GM18508 (cell line): Measurements from ENCODE around the gene FGFR3.

ENCODE experiments used
- ATAC-seq: cut with Tn5 transposase; IDR thresholded peaks from one replicate; pipeline ENCODE4 v1.9.1; 2021; ENCODE audit warnings: moderate number of reproducible peaks; ENCODE audit not compliant: insufficient read depth, unreplicated experiment

The FGFR3 gene

DNA sequence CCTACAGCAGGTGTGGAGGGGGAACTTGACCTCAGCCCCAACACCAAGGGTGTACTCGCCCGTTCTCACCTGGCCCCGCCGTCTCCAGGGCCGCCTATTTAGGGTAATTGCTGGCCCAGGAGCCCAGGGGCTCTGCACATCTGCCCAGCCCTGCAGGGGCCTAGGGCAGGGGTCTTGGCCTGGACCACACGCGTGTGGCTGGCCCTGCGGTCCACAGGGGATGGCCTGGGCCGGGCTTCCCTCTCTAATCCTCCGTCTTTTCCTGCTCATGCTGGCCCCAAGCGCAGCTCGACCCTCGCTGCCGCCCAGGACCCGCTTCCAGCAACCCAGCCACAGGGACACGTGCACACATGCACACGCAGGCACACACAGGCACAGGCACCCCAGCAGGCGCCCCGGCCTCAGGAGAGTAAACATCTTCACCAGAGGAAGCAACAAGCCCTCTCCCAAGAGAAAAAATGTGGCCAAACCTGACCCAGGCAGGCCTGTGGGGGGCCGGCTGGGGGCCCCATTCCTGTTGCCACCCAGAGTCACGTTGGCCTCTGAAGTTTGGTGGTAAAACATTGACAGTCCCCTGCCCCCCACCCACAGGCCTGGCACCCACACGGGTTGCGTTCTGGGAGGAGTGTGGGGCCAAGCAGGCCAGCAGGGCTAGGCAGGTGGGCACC, 24.6 kb upstream of the FGFR3 start:
- no peak for ATAC-seq

DNA sequence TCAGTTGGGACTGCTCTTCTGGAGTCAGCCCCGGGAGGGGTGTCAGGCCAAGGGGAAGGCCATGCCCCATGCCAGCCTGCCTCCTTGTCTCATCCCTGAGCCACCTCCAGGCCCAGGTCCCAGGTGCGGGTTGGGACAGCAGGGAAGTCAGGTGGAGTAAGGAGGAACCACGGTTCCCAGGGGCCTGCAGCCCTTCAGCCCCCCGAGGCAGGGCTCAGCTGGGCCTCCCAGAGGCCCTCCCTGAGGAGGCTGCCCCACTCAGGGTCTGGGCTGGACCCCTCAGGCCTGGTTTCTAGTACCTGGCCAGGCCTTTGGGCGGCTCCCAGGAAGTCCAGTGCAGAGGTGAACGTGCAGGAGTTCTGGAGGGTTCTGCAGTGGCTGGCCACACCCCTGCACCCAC, 23.4 kb upstream of the FGFR3 start:
- no peak for ATAC-seq

DNA sequence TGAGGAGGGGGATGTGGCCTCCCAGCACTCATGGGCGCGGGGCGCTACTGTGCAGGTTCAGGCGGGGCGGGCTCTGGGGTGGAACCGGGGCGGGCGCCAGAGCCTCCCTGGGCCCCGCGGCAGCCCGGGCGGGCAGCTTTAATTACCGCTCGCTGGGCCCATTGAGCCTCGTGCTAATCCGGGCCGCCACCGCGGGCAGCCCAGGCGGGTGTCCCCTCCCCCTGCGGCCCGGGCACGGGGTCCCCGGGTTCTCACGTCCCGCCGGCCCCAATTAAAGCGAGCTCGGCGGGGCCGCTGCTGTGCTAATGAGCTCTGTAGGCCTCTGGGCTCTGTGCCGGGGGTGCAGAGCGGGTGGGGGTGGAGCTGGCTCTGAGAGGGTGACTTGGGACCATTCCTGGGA, 22.8 kb upstream of the FGFR3 start:
- no peak for ATAC-seq

DNA sequence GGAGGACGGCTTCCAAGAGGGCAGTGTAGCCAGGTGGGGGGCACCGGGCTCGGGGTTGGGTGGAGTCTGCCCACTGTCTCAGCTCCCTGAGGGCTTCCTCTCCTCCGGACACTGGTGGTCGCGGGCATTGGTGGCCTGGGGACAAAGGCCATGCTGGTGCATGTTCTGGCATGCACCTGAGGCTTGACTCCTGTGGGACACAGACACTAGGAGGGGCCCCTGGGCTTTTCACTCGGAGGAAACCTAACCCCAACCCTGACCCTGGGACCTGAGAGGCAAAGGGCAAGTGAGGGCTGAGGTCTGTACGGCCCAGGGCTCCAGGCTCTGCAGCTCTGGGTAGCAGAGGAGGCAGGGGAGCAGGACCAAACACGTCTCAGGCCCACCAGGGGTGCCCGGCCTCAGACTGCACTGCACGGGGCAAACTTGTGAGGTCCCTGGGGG, 22.3 kb upstream of the FGFR3 start:
- ATAC-seq = no peak

DNA sequence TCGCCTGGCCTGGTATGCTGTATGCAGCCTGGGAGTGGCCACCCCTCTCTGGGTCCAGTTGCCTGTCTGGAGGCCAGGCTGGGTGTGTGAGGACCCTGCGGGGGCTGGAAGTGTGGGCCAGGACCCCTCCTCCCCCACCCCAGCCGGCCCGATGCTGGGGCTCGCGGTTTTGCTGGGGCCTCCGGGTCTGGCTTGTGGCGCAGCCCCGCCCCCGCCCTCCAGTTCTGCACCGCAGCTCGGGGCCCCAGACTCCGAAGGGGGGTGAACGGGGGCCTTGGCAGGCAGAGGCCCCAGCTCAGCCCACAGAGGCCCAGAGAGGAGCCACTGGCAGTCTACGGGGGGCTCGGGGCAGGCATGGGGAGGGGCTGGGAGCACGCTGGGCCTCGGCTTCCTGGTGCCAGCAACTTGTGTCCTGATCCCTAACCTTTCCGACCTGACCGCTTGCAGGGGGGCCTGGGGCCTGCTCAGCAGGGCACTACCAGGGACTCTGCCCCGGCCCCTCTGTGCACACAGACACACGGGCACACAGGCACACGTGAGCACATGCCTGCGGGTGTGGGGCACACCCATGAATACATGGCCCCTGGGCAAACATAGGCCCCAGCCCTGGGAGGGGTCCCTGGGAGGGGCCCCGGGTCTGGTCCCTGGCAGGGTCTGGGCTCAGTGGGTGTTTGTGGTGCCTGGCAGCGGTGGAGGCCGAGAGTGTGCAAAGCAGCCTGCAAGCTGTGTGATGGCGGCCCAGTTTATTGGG, 21.4 kb upstream of the FGFR3 start:
- ATAC-seq = no peak

DNA sequence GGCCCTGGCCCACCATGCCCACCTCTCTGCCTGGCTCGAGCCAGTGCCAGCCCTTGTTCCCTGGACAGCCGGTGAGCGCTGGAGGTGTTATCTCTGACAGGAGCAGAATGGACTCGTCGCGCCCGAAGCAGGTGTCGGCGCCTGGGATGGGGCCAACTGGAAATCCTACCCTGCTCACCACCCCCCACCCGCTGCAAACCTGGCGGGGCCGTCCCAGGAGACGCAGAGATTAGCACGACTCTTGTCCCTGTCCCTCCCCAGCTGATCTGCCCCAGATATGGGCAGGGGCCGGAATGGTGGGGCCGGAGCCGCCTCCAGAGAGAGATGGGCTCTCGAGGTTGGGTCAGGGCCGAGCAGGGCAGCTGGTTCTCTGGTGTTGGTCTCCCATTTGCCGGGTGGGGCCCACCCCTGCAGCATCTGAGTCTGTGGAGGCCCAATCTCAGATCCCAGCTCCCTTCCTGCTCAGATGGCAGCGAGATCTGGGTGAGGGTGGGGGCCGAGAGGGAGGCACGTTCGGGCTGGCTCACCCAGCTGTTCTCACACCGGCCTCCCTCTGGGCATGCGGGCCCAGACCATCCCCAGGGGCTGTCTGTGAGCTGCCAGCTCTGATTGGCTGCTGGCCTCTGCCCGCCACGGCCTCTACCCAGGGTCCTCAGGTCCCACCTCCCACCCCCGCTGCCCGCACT, 20.1 kb upstream of the FGFR3 start:
- no peak for ATAC-seq

DNA sequence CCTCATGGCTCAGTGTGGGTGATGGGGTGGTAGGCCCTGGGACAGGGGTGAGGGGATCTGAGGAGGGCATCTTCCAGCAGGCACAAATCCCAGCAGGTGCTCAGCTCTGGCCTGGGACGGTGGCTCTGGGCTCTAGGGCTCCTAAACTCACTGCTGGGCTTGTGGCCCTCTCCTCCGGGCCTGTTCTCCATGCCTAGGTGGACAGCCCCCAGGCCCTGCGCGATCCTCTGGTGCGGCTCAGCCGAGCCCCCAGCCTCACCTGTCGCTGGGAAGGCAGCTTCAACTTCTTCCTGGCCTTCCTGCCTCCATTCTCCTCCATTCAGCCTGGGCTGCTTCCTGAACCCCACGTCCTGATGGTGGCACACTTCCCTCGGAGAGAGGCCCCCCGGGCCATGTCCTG, 19.3 kb upstream of the FGFR3 start:
- ATAC-seq = no peak

DNA sequence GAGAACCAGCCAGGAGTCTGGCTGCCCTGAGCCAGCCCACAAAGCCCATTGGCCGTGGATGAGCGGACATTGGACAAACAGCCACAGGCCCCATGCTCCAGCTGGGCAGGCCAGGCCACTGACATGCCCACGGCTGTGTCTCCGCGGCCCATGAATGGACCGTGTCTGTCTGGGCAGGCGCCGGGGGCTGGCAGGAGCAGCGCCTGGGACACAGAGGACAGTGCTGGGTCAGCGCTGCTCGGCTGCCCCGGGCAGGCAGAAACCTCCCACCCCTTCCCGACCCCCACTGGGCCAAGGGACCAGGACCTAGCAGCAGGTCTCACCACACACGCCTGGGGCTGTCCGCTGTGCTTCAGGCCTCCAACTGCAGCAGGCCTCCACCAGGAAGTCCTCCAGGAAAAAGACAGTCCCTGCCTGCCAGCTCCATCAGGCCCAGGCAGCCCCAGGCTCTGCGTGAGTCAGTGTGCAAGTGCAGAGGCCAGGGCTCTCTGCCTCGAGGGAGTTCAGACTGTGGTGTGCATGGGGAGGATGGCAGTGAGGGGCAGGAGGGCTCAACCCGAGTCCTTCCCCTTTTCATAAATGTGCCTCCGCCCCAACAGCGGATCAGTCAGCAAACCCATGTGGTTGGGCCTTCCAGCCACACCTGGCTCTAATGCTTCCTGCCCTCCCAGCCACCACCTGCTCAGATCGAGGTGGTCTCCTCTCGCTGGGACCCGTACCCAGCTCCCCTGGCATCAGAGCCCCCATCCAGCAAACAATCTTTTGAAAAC, 17.2 kb upstream of the FGFR3 start:
- no peak for ATAC-seq

DNA sequence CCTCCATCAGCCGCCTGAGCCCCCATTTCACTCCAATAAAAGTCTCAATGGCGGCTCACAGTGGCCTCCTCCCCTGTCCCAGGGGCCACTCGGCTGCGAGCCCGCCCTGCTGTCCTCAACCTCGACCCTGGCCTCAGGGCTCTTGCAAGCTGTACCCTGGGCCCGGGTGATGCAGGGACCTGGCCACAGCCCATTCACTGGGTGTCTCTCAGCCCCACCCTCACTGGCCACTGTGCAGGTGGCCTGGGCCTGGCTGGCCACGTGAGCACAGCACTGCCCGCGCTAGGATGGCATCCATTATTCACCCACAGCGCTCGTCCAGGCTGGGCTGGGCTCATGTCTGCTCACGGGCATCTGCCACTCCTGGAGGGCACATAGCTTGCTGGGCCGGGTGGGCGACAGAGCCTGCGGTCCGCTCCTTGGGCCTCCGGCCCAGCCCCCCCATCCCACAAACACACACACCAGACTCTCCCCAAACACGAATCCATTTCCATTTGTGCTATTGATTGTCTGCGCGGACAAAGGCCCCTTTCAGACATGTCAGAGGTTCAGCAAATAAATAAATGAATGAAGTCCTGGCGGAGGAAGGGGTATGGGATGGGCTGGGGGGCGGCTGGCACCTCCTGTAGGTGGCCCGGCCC, 16.5 kb upstream of the FGFR3 start:
- no peak for ATAC-seq

DNA sequence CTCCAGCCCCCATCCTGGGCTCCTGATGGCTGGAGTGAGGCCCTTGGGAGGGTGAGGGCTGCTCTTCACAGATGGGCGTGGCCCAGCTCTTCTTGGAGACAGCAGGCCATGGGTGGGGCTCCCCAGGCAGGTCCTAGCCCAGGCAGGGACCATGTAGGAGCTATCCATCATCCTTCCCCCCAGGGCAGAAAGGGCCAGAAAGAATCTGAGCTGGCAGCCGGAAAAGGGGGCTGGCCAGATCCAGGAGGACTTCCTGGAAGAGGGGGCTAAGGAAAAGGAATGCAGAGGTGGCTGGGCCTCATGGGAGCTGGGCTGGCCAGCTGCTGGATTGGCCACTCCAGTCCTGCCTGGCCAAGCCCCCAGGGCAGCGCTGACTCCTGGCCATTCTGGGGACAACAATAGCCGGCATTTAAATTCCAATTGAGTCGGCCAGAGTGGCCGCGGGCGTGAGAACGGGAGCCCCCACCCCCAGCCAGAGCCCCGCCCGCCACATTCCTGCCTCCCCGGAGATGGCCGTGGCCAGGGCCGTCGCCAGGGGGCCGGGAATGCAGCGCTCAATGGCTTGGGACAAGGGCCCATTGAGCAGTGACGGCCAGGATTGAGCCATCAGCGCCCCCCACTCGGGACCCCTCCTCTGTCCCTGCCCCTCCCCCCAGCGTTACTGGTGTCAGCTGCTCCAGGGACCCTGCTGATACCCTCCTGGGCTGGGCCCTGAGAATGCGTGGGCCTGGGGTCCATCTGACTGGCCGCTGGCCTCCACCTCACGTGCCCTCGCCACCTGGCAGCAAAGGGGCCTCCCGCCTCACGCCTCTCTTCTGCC, 15.1 kb upstream of the FGFR3 start:
- no peak for ATAC-seq

DNA sequence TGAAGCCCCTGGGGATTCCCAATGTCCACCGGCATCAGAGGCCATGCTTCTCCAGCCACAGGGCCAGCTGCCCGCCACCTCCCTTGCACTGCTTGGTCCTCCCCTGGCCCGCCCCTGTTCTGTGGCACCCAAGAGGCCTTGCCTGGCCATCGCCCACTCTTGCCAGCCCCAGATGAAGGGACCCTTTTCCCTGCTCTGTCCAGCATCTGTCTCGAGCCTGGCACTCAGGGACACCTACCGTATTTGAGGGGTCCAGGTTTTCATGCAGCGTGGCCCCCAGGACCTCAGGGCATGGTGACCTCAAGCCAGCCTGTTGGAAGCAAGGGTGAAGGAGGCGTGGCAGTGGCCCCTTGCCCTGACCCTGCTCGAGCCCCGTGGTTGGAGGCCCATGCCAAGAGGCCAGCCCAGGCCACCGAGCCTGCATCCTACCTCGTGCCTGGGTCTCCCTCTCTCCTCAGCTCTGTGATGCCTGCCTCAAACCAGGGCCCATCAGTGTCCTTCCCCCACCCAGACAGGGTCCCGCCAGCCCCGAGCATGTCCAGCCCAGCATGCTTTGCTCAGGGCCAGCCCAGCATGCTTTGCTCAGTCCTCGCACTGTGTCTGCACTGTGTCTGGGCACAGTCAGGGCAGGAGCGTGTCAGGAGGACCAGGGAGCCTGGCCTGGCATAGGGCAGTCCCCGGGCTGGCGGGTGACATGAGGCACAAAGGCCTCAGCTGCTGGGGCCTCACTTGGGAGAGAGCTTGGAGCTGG, 14.3 kb upstream of the FGFR3 start:
- no peak for ATAC-seq

DNA sequence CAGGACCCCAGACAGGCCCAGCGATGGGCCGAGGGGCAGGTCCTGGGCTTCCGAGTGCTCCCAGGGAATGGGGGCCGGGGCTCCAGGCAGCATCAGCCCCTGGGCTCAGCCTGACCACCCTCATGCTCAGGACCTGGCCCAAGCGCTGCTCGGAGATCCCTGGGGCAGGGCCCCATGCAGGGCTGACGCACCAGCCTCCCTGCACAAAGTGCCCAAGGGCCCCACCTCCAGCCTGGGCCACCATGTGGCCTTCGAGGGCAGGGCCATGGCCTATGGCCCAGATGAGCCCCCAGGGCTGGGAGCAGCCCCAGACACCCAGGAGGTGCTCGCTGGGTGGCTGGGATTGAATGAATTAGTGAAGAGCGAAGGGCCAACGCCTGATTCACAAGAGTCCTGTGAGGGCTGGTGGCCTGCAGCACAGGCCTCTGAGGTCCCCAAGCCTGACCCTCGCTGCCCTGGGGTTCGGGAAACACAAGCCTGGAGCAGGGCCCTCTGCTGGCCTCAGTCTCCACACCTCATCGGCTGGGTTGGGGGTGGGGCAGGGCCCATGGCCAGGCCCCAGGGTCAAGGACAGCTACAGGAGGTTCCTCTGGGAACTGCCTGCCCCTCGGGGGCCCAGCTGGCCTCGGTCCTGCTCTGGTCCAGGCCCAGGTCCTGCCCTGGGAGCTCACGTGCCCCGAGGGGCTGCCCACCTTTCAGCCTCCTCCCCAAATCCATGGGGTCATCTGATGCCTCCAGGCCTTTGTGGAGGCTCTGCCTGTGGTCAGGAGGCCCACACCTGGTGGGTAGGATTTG, 13.3 kb upstream of the FGFR3 start:
- no peak for ATAC-seq

DNA sequence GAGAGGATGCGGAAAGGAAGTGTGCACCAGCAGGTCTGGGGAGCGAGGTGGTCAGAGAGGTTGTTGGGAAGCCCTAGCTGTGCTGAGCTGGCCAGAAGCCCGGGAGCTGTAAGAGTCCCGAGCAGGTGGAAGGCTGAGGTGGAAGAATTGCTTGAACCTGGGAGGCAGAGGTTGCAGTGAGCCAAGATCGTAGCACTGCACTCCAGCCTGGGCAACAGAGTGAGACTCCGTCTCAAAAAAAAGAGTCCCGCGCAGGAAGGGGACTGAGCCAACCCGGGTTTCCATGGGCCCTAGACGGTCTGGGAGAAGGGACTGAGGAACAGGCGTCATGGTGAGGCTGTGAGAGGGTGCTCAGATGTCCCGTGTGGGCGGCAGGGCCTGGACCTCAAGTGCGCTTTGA, 12.7 kb upstream of the FGFR3 start:
- ATAC-seq = no peak

DNA sequence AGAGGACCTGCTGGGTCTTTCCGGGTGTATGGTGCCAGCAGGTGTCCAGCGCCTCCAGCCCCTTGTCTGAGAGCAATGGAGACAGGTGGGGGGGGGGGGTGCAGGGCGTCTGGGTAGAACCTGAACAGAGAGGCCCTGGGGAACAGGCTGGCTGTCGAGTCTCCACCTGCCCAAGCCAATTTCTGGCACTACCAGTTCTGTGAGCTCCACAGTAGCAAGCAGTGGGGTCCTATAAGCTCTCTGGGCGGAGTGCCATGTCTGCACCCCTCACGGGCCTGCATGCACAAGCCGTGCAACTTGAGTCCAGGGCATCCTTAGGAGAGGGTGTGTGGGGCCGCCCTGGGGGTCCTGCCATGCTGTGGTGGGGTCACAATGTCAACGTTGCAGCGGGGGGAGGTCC, 10.1 kb upstream of the FGFR3 start:
- no peak for ATAC-seq

DNA sequence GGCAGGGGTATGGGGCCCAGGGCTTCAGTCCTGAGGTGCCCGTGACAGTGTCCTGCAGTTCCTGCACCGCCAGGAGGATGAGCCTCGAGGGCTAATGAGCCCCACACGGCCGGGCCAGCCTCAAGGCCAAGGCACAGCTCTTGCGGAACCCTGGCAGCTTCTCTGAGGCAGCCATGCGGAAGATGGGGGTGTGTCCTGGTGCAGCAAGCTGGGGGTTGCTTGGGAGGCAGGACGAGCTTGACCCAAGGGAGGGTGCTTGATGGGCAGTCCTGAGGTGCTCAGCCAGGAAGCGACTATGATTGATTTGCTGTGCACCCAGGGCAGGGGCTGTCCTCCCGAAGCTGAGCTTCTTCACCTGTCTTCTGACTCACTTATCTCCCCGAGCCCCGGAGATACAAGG, 9.1 kb upstream of the FGFR3 start:
- ATAC-seq = no peak

DNA sequence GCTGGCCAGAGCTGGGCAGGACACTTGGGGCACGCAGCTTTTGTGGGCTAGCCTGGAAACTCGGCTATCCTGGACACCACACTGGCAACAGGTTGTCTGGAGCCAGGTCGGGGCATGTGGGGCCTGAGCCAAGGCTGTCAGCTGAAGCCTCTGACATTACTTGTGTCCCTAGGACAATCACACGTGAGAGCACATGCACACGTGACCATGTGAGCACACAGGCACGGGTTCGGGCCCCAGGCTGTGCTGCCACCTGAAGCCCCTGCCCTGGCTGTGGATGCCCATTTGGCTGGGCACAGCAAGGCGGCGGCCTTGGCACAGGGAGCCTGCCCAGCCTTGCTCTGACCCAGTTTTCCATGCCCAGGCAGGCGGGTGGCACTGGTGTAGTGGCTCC, 8.7 kb upstream of the FGFR3 start:
- ATAC-seq = no peak

DNA sequence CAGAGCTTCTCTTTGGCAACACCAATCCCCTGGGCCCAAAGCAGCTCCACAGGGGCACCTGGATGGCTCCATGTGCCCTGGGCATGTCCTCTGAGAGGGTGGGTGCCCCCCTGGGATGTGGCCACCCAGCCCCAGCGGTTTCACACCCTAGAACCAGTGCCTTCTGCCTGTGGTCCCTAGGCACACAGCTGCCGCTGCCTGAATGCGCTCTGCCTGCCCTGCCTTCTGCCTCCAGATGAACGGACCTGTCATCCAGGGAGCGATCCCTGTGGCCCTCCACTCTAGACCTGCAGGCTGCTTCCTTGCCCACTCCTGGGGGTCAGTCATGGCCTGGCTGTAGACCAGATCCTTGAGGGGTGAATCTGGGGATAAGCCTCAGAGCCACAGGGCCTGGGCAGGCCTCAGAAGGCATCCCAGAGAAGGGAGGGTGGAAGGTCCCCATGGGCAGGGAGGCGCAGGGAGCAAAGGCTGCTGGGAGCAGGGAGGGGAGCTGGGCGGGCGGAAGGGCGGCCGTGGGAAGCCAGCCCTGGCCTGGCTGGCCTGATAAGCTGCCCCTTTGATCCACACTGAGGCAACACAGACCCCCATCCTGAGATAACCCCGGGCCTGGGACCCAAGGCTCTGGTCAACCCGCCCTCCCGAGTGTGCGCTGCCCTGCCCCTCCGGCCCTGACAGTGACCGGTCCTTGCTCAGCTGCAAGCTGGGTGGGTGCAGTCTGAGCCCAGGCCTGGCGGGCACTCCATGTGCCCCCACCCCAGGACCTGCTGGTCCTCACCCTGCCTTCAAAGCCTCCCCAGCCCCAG, 8.1 kb upstream of the FGFR3 start:
- no peak for ATAC-seq
